Endothelial cell of umbilical vein (primary cell): Measurements from ENCODE around the gene CCDC85C. TPM values are rescaled to one million over a fixed set of nuclear protein-coding genes. Genes with fewer than 3 reads are reported as not detected.

Experiments used
- BruUV-seq: library from RNA; stranded (reverse); fragments of 400-500 nt; replicated peaks from 2 replicates; lab custom pipeline; 2021; lab: Mats Ljungman, UMichigan
- CTCF ChIA-PET: fragments of 300-600, 350-600 bp; sonication (Branson Sonifier 250); formaldehyde crosslinking; loops from one replicate; lab custom pipeline; 2021; ENCODE audit warnings: antibody characterized with exemption, inconsistent platforms; lab: Charles Lee
- POLR2A ChIA-PET: fragments of 300-600, 350-600 bp; sonication (Branson Sonifier 250); formaldehyde crosslinking; loops from one replicate; lab custom pipeline; 2021; ENCODE audit warnings: antibody characterized with exemption, inconsistent platforms; lab: Charles Lee
- DNase-seq: peaks from one replicate; pipeline ENCODE4 v3.0.0-alpha.2; 2011; ENCODE audit warnings: low read depth, low spot score
- FAIRE-seq: peaks from 2 replicates; lab custom pipeline; 2011; peaks lifted over from hg19 to GRCh38; lab: Jason Lieb, UNC
- H2AFZ ChIP-seq: 2 replicates; pipeline ENCODE4 v1.6.0; 2012; ENCODE audit warnings: low read depth, low read length, control low read depth, inconsistent platforms
- H3K27ac ChIP-seq: 2 replicates; pipeline ENCODE4 v1.5.1; 2011; ENCODE audit warnings: low read depth, mild to moderate bottlenecking, control low read depth, low read length, moderate library complexity; ENCODE audit not compliant: insufficient read depth
- H3K27me3 ChIP-seq, 2 experiments: 2 replicates each; pipeline versions ENCODE4 v1.6.0 to v1.6.1; 2011; ENCODE audit warnings: low read length in 2 of 2, mixed read lengths in 1 of 2; ENCODE audit not compliant: control insufficient read depth in 2 of 2, insufficient read depth in 2 of 2
- H3K36me3 ChIP-seq, 2 experiments: 2 replicates in 1 of 2; 3 replicates in 1 of 2; pipeline ENCODE4 v1.5.1; 2011; ENCODE audit warnings: low read length in 2 of 2, mild to moderate bottlenecking in 1 of 2, moderate library complexity in 1 of 2; ENCODE audit not compliant: control insufficient read depth in 2 of 2, insufficient read depth in 2 of 2; ENCODE audit errors: extremely low read depth in 1 of 2
- H3K4me1 ChIP-seq: 3 replicates; pipeline ENCODE4 v1.5.1; 2011; ENCODE audit warnings: mild to moderate bottlenecking, low read length; ENCODE audit not compliant: control insufficient read depth, insufficient read depth; ENCODE audit errors: extremely low read depth
- H3K4me2 ChIP-seq: 2 replicates; pipeline ENCODE4 v1.6.1; 2011; ENCODE audit warnings: low read length, control low read depth, mixed read lengths; ENCODE audit not compliant: insufficient read depth
- H3K4me3 ChIP-seq, 3 experiments: fragments of 200-600 bp in 1 of 3; sonication (generic), shearing (Covaris generic) in 1 of 3; replicated peaks in 1 of 3; 2 replicates each; pipeline ENCODE4 v1.5.1; 2011 to 2016; ENCODE audit warnings: control low read depth in 3 of 3, low read length in 3 of 3, mild to moderate bottlenecking in 2 of 3, inconsistent platforms in 1 of 3, low read depth in 1 of 3, moderate library complexity in 1 of 3; ENCODE audit not compliant: insufficient read depth in 1 of 3
- H3K79me2 ChIP-seq: 2 replicates; pipeline ENCODE4 v1.6.0; 2012; ENCODE audit warnings: low read length, inconsistent platforms; ENCODE audit not compliant: control insufficient read depth, insufficient read depth
- H3K9ac ChIP-seq: replicated peaks from 2 replicates; pipeline ENCODE3; 2011; ENCODE audit warnings: low read length, control low read depth; ENCODE audit not compliant: insufficient read depth; ENCODE audit errors: extremely low read depth
- H3K9me1 ChIP-seq: replicated peaks from 3 replicates; pipeline ENCODE4 v1.6.0; 2011; ENCODE audit warnings: mild to moderate bottlenecking, low read length; ENCODE audit not compliant: control insufficient read depth, insufficient read depth; ENCODE audit errors: extremely low read depth
- H3K9me3 ChIP-seq: replicated peaks from 2 replicates; pipeline ENCODE4 v1.5.1; 2012; ENCODE audit warnings: low read length, inconsistent platforms; ENCODE audit not compliant: control insufficient read depth, insufficient read depth
- H4K20me1 ChIP-seq: replicated peaks from 2 replicates; pipeline ENCODE3; 2011; ENCODE audit warnings: mild to moderate bottlenecking, low read length; ENCODE audit not compliant: control insufficient read depth, insufficient read depth; ENCODE audit errors: extremely low read depth
- CTCF ChIP-seq, 2 donors: IDR thresholded peaks; 1 replicate in 1 of 2; 2 replicates in 1 of 2; pipeline ENCODE4 v1.5.1; 2011; ENCODE audit warnings: low read length in 2 of 2, mild to moderate bottlenecking in 2 of 2, moderate library complexity in 2 of 2, control low read depth in 1 of 2, inconsistent platforms in 1 of 2, low read depth in 1 of 2; ENCODE audit not compliant: insufficient read depth in 1 of 2; ENCODE audit errors: extremely low read depth in 1 of 2
- EZH2 ChIP-seq: IDR thresholded peaks from 2 replicates; pipeline ENCODE4 v1.6.1; 2012; ENCODE audit warnings: borderline replicate concordance, low read depth, mild to moderate bottlenecking, moderate library complexity, low read length, inconsistent platforms; ENCODE audit not compliant: severe bottlenecking
- GATA2 ChIP-seq: IDR thresholded peaks from 2 replicates; pipeline ENCODE4 v1.7.0; 2011; ENCODE audit warnings: low read depth, mild to moderate bottlenecking, moderate library complexity, mixed read lengths, low read length; ENCODE audit not compliant: insufficient read length, insufficient read depth
- MYC ChIP-seq: IDR thresholded peaks from one replicate; pipeline ENCODE4 v1.6.1; 2011; ENCODE audit warnings: mild to moderate bottlenecking, low read depth, low read length
- POLR2A ChIP-seq: IDR thresholded peaks from 2 replicates; pipeline ENCODE4 v1.6.1; 2012; ENCODE audit warnings: low read depth, mild to moderate bottlenecking, control low read depth, low read length
- POLR2AphosphoS5 ChIP-seq: IDR thresholded peaks from 2 replicates; pipeline ENCODE4 v1.6.1; 2012; ENCODE audit warnings: low read depth, mild to moderate bottlenecking, control low read depth, low read length, moderate library complexity; ENCODE audit not compliant: insufficient read depth
- dilution Hi-C: fragments of 300-500 bp; cut with MboI; formaldehyde crosslinking; loops from one replicate; pipeline ENCODE4 v1.15.0; 2019; ENCODE audit warnings: low sequenced_read_pairs; ENCODE audit not compliant: extremely low pct_ligation_motif_present
- intact Hi-C: fragments of 100-400 bp; cut with micrococcal nuclease; formaldehyde crosslinking; loops from one replicate; pipeline ENCODE4 v1.10.0; 2022
- polyA plus RNA-seq, 4 experiments: library from polyadenylated mRNA; depleted of rRNA in 3 of 4; stranded (reverse) in 3 of 4; unstranded in 1 of 4; fragments of >200 nt; gene quantifications; 2 replicates each; pipeline versions ENCODE4 v1.2.1 to v1.2.3, GENCODE V29; 2011 to 2012; ENCODE audit warnings: missing spikeins in 1 of 4
- total RNA-seq: library from RNA; stranded (reverse); gene quantifications from 2 replicates; pipeline ENCODE4 v1.2.3, GENCODE V29; 2021

Gene CCDC85C
- total and polyA plus RNA-seq, 2 donors (not counting 3 experiments of a cell fraction or from before 2014, with no cell fraction given), result 7.5 to 17.8 TPM

- DNase-seq (peak; percentile 100), FAIRE-seq (peak; percentile 99)
- BruUV-seq, result no TSS peak
- intact Hi-C loops (loop anchor here (1.0 to 2.0 kb wide), 2 partner anchors 203 to 760 kb away; partner anchors contain the start of gene CYP46A1), dilution Hi-C loops (no loop called here)
- H3K27me3 ChIP-seq, result no peaks in the 10 kb centered on the region
- ChIA-PET CTCF (interaction anchor here (0.7 to 1.4 kb wide), 5 partner anchors 10 to 88 kb away, joined by 3 to 7 read pairs (median 4); no protein-coding TSS in a partner anchor), POLR2A (interaction anchor here (1.1 to 2.2 kb wide), 3 partner anchors 10 to 311 kb away, joined by 3 to 7 read pairs (median 4); no protein-coding TSS in a partner anchor)
- no peaks in the 10 kb centered on the region for H3K36me3 ChIP-seq
- H3K9ac ChIP-seq, result peak within 1 kb of the TSS; percentile 87
- H3K27ac ChIP-seq, result peak within 1 kb of the TSS; percentile 66
- peak within 1 kb of the TSS; percentile 76 to 99 (median 86) for H3K4me3 ChIP-seq
- peaks cover 23% of the 10 kb centered on the region for H3K4me1 ChIP-seq
- peak within 1 kb of the TSS; percentile 67 for H2AFZ ChIP-seq
- H3K9me3 ChIP-seq, result no peaks in the 10 kb centered on the region
- peaks cover 86% of the 10 kb centered on the region for H3K79me2 ChIP-seq
- H4K20me1 ChIP-seq, result peaks cover 14% of the 10 kb centered on the region
- no peaks in the 10 kb centered on the region for H3K9me1 ChIP-seq
- peak within 1 kb of the TSS; percentile 95 for H3K4me2 ChIP-seq
- TF ChIP-seq POLR2A (peak; percentile 79), CTCF (IDR thresholded peaks at IDR 0.05; ENCODE audit: extremely low read depth in 1 of 2, insufficient read depth in 1 of 2, low read depth in 1 of 2, low read length in 2 of 2) (no peak), GATA2 (no peak), POLR2AphosphoS5 (peak; percentile 72), EZH2 (no peak), MYC (no peak)
Observed at GRCh38 chr14:99480917-99481744, 122.9 kb downstream of the CCDC85C start, which contains the start of gene CCNK. CCNK (plus strand) TSS chr14:99481409; CDS start chr14:99492678, 11,269 bp downstream.
